Retinal pigment epithelial cell (primary cell): ENCODE data around the gene ITGA3.
A peak's percentile ranks its signal among the peaks of the same experiment; 100 is the strongest.

Experiments used
- DNase-seq: peaks from one replicate; pipeline ENCODE4 v3.0.0-alpha.2; 2010; ENCODE audit warnings: low read depth
- H3K4me3 ChIP-seq: 2 replicates; pipeline ENCODE4 v1.5.1; 2011; ENCODE audit warnings: mild to moderate bottlenecking, low read length, control low read depth, moderate library complexity
- TF ChIP-seq, protein P1 (sequence below): conservative IDR thresholded peaks from 2 replicates; pipeline ENCODE4 v1.5.1; 2011; ENCODE audit warnings: low read depth, low read length, control low read depth, inconsistent platforms

The ITGA3 gene

DNA sequence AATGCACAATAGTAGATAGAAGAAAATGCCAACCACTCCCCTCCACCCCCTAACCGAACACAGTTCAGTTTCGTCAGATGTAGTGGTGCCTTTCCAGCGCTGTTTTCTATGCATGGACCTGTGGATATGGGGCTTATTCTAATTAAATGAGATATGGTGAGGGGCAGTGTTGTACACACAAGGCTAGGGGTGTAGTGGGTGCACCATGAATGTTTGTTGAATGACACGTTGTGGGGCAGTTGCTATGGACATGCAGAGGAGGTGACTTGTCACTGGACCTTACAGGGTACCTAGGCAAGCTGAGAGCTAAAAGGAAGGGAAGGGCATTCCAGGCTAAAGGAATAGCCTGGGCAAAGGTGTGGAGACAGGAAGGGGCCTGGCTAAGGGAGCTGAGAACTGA, 42.7 kb downstream of the ITGA3 start:
- DNase-seq: no peak
- H3K4me3 ChIP-seq: no peak overlapping the region
- TF ChIP-seq, protein P1, sequence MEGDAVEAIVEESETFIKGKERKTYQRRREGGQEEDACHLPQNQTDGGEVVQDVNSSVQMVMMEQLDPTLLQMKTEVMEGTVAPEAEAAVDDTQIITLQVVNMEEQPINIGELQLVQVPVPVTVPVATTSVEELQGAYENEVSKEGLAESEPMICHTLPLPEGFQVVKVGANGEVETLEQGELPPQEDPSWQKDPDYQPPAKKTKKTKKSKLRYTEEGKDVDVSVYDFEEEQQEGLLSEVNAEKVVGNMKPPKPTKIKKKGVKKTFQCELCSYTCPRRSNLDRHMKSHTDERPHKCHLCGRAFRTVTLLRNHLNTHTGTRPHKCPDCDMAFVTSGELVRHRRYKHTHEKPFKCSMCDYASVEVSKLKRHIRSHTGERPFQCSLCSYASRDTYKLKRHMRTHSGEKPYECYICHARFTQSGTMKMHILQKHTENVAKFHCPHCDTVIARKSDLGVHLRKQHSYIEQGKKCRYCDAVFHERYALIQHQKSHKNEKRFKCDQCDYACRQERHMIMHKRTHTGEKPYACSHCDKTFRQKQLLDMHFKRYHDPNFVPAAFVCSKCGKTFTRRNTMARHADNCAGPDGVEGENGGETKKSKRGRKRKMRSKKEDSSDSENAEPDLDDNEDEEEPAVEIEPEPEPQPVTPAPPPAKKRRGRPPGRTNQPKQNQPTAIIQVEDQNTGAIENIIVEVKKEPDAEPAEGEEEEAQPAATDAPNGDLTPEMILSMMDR: no peak

DNA sequence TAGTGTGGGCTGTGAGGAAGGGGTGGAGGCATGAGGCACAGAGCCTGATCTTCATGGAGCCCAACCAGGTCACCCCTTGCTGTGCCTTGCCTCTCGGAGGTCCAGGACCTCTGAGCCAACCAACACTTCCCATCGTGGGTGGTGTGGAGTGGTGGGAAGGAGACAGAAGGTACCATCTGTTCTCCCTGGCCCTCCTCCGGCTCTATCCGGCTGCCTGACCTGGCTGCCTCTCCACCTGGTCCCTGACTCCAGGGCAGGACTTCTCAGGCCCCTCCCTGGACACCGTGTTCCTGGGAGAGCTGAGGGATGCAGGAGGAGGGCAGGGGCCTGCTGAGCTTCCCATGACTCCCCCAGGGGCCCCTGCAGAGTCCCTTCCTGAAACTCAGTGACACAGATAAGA, 43.1 kb downstream of the ITGA3 start:
- TF ChIP-seq, protein P1: no peak
- H3K4me3 ChIP-seq: no peak overlapping the region
- DNase-seq: no peak

DNA sequence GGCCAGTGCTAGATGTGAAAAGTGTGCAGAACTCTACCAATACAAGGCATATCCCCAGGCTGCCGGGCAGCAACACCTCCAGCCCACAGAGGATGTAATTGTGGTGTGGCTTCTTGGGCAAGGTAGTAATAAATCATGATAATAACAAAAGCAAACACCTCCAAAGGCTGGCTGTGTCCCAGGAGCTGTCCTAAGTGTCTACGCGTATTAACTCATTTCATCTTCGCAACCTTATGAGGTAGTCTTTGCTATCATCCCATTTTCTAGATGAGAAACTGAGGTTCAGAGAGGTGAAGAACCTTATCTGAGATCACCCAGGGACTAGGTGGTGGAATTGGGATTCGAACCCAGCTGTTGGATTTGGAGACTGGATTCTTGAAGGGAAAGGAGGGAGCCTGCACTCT, 44.6 kb downstream of the ITGA3 start:
- TF ChIP-seq, protein P1: no peak
- H3K4me3 ChIP-seq: no peak overlapping the region
- DNase-seq: no peak

DNA sequence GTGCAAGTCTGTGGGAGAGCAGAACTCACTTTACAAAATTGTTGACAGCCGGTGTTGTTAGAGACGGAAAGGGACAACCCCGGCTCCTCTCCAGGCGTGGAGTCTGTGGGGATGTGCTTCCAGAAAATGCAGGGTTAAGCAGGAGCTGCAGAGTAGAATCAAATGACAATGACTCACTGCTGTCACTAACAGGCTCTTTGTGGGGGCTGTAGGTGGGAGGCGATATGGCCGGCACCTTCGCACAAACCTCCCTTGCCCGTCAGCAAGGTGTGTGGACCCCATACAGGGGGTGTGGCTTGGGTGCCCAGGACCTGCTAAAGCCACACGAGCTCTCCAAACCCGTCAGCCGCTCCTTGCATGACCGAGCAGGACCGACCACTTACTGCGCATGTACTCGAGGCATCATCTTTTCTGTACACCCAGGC, 45.0 kb downstream of the ITGA3 start:
- no peak overlapping the region for H3K4me3 ChIP-seq
- TF ChIP-seq, protein P1: no peak

DNA sequence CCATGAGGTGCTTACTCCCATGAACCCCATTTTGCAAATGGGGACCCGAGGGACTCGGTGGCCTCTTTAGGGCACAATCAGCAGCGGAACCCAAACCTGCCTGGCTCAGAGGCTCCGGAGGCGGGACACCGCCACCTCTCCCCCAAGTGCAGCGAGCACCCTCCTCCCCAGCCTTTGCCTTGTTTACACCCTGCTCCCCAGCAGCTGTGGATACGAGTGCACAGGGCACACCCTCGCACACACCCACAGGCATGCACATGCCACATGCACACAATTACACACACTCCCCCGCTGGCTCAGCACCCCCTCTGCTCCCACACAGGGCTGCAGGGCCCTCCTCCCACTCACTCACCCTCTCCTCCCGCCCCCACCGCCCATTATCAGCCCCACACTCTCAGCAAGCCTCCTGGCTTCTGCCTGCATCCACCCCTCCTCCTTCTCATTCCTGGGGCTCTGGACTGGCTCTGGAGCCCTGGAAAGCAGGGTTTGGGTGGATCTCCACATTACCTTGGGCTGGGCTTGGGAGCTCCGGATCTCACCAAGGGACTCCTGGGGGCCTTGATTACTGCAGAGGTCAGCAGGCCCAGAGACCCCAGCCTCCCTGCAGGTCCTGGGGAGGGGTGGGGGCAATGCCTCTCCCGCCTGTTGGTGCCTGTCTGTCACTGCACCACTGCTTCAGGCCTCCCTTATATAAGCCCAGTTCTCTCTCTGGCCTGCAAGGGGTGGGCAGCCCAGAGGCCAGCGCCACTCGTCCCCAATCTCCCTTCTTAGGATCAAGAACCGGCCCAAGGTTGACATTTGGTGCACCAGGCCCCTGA, 45.6 kb downstream of the ITGA3 start:
- no peak for DNase-seq
- no peak overlapping the region for H3K4me3 ChIP-seq
- TF ChIP-seq, protein P1: peak; percentile 13

More for the DNA sequence above, 45.0 kb downstream of the ITGA3 start:
- DNase-seq: no peak

DNA sequence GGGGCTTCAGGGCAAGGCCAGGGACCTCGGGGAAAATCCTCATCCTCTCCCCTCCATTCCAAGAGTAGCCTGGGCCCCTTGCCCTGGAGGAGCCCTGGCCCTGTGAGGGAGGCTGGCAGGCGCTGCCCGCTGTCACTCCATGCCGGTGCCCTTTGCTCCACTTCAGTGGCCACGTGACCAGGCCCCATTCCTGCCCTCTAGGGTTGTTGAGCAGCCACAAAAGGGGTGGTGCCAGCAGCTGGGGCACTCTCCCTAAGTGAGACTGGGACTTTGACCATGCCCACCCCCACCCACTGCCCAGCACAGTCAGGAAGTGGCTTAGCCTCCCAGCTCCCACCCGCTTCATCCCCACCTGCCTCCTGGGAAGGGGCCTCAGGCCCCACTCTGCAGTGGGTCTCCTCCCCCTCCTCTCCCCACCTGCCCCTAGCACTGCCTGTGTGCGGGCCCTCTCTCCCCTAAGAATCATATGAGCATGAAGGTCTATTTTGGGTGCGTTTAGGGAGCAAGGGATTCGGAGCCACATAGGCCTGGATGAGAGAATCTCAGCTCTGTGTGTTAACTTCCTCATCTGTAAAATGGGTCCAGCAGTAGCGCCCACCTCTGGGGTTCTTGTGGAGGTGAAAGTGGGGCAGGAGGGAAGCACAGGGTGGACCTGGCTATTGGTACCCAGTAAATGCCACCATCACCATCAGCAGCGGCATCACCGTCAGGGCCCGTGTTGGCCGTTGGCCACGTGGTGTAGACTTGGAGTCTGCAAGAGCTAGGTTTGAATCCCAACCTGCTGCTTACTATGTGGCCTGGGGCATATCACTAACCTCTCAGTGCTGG, 46.5 kb downstream of the ITGA3 start:
- H3K4me3 ChIP-seq: no peak overlapping the region
- TF ChIP-seq, protein P1: no peak
- no peak for DNase-seq
